GM19463 (cell line): ENCODE data around the gene SUCNR1.
"Not testable (repeated sequence)": the region's sequence is repeated elsewhere in the genome, so short reads cannot be mapped to it uniquely, and the experiment has no call there.

ENCODE experiments used
- ATAC-seq: cut with Tn5 transposase; IDR thresholded peaks from one replicate; pipeline ENCODE4 v1.9.1; 2021; ENCODE audit warnings: mild to moderate bottlenecking, moderate library complexity; ENCODE audit not compliant: unreplicated experiment

SUCNR1 gene

GRCh38 chr3:151873398-151873797, at the start of gene SUCNR1:
SUCNR1 (plus strand) TSS chr3:151873643; CDS start chr3:151879893, 6,250 bp downstream.
- ATAC-seq = no peak

DNA sequence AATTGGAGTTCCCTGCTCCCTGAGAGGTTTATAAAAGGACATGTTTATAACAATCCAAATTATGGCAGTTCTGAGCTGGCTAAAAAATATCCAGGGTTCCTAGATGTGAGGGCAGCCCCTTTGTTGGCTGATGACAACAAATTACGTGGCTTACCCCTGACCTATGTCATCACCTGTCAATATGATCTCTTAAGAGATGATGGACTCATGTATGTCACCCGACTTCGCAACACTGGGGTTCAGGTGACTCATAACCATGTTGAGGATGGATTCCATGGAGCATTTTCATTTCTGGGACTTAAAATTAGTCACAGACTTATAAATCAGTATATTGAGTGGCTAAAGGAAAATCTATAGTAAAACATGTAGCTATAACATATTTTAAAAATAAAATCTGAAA, 45.6 kb upstream of the SUCNR1 start:
- no peak for ATAC-seq

- ATAC-seq = no peak
Measured at GRCh38 chr3:151835751-151836525, 37.5 kb upstream of the SUCNR1 start.

- no peak for ATAC-seq
Measured at GRCh38 chr3:151837057-151837456, 36.4 kb upstream of the SUCNR1 start.

DNA sequence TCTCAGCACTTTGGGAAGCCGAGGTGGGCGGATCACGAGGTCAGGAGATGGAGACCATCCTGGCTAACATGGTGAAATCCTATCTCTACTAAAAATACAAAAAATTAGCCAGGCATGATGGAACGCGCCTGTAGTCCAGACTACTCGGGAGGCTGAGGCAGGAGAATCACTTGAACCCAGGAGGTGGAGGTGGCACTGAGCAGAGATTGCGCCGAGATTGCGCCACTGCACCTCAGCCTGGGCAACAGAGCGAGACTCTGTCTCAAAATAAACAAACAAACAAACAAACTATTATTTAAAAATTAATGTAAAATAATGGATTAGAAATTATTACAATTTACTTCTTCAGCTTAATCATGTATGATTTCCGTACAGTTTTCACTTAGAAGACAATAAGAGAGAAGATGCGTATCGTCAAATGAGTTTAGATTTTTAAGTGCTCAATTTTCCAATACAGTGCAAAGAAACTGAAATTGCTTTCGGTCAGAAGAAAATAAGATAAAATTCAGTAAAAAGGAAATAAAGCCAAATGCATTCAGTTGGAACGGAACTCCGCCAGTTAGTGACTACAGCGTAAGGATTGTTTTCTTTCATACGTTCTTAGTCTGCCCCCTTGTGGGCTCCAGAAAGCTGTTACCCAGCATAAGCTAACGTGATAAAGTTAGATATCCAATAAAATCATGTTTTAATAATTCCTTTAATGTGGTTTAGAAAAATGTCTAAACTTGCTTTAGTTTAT, 34.7 kb upstream of the SUCNR1 start:
- peak; percentile 85 for ATAC-seq

- ATAC-seq = no peak
Measured at GRCh38 chr3:151839313-151839631, 34.2 kb upstream of the SUCNR1 start.

- no peak for ATAC-seq
Measured at GRCh38 chr3:151841801-151842200, 31.6 kb upstream of the SUCNR1 start.

DNA sequence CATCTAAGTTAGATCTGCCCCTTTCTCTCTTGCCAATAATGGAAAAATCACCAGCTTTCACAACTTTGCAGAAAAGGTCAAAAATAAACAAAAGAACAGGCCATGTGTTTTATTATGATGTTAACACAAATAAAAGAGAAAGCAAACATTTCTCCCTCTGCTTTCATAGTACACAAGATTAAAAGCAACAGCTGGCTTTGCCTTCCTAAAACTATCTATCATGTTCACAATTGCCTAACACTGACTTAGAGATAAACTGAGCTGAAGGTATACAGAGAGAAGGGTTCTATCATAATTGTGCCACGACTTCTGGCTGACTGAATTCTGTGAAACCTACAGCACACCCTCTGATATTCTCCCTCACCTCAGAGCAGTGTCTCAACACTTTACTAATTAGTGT, 30.2 kb upstream of the SUCNR1 start:
- ATAC-seq = no peak

DNA sequence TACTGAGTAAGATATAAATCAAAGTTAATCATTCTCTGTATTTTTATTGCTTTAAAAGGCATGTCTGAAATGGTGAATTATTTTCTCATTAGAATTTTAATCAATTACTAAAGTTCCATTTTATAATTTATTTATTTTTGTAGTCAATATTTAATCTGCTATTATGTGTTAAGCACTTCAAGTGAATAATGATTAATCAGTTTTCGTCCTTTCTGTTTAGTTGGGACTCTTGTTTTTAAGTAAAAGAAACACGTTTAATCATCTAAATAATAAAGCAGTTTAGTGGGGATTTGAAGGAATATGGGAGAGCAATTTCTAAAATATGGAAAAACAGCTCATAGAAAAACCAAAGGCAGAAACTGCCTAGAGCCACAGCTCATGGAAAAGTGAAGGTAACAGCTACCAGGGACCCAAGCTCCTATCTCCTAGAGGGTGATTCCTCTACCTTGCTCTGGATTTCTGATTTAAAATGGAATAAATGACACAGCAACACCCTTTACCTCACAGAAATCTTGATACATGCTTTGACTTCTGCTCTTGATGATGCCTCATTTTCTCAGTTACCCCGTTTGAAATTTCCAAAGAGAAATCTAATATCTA, 28.0 kb upstream of the SUCNR1 start:
- ATAC-seq = no peak

DNA sequence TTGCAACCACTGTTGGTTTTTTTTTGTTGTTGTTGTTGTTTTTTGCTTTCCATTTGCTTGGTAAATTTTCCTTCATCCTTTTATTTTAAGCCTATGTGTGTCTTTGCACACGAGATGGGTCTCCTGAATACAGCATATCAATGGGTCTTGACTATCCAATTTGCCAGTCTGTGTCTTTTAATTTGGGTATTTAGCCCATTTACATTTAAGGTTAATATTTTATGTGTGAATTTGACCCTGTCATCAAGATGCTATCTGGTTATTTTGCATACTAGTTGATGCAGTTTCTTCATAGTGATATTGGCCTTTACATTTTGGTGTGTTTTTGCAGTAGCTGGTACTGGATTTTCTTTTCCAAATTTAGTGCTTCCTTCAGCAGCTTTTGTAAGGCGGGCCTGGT, 23.4 kb upstream of the SUCNR1 start:
- not testable (repeated sequence) for ATAC-seq

DNA sequence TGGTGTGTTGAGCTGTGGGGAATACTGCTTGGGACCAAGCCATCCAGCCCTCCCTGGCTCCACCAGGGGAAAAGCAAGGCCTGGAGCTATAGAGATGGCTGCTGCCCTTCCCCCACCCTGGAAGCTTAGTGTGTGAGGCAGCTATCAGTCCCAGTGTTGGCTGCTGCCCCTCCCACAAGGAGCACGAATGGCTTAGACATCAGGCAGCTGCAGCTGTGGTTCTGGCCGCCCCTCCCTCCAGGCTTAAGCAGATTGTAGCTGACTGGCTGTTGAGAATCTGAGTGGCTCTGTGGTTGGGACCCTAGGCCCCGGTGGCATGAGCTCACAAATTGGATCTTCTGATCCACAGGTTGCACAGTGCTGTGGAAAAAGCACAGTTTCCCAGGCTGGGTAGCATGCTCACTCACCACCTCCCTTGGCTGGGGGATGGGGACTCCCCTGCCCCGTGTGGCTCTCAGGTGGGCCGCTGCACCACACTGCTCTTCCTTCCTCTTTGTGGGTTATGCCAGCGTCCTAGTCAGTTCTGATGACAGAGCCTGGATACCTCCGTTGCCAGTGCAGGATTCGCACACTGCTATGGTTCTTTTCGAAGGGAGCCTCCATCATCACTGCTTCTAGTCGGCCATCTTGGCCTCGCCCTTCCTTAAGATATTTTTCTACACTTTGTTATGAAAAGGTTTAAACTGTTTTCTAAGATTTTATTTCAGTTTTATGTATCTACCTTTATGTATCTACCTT, 21.2 kb upstream of the SUCNR1 start:
- ATAC-seq = no peak

DNA sequence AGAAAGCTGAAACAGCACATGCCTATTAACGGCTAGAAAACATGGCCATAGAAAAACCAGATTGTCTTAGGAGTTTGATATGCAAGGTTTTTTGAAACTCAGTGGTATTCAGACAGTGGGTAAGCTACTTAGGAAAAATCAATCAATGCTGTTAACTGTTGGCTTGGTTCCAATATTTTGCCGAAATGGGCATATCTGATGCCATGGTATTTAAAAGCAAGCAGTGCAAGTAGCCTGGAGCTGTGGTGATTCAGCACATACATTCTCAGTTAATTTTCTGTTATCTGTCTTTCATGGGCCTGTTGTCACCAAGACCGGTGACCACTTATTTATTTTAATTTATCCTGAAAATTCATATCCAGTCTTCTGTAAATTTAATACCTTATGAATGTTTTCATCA, 17.3 kb upstream of the SUCNR1 start:
- no peak for ATAC-seq

GRCh38 chr3:151856641-151857040, 16.8 kb upstream of the SUCNR1 start:
- ATAC-seq = no peak

DNA sequence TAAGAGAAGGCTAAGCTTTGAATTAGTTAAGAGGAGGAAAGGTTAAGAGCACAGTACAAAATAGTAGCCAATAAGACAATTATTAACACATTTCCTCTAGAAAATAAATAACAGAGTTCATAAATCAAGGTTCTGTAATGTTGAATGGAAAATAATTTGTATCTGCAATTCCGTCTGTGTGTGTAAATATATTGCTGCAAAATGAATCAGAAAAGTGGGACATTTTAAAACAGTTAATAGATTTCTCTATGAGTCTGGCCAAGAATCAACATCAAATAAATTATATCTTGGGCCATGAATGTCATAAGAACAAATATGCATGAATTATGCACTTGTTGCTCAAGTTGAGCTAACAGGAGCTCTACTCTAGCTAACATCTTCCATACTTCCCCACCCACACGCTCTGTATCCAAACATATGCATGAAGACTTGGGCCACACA, 14.2 kb upstream of the SUCNR1 start:
- ATAC-seq = no peak

DNA sequence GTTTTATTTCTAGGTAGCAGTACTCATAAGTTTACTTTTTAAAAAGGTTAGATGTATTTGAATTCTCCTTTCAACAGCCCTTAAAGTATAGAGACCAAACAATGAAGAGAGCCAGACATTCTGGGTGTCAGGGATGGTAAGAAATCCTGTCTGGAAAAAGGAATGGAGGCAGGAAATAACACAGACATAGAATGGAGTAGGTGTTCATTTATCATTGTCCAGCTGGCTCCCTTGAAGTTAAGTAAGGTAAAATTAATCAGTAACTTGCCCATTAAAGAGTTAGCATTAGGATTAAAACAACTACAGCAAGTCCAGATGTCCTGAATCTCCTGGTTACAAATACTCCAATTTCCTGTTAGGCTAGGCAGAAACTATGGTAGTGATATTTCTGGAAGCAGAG, 13.5 kb upstream of the SUCNR1 start:
- no peak for ATAC-seq

GRCh38 chr3:151863611-151864010, 9.8 kb upstream of the SUCNR1 start:
- no peak for ATAC-seq

DNA sequence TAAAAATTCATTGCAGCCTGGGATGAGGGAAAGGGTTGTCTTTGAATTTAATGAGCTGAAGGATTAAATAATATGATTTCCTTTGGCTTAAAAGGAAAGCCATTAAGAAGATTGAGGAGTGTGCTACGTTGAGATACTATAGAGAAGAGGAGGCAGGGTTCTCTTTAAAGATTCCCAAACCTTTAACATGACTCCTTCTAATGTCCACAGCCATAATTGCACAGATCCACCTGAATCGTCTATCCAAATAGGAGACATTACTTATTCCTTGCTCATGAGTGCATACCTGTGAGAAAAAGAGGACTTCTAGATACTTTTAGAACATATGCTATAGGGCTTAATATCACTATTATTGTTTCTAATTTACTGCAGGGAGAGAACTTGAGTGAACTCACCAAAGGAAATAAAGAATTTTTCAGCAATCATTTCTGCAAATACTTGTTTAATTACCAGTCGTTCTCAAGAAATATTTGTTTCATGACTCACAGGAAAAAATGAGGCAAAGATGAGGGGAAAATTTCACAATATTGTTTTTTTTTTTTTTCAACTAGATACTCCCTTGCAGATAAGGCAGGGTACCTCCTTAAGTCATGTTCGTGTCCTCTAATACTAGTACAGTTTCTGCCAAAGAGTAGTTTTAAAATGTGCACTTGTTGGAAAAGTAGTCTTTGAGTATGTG, 8.9 kb upstream of the SUCNR1 start:
- no peak for ATAC-seq

DNA sequence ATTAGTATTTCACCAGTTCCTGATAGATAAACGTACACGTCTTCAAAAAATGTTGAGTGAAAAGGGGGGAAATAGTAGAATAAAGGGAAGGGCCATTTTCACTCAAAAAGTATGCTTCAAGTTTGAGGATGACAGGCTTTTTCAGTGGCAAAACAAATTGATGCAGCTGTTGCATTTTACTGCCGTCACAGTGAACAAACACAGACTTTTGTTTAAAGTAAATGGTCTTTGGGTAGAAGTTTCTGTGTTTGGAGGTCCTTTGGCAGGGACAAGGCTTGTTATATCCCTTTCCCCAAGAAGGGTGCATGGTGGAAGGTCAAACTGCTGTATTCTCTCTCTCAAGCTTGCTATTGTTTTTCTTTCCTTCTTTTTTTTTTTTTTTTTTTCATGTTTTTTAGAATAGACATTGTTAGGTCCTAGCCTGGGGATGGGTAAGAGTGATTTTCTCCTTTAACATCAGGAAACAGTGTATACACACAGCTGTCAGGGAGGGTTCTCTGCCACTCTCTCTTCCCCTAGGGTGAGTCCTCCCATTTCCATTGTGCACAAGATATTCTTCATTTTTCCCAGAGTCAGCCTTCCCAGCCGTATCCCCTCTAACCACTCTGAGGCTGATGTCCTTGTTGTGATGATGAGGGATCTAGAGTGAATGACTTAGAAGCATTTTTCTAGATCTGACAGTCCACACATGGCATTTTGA, 6.6 kb upstream of the SUCNR1 start:
- no peak for ATAC-seq

DNA sequence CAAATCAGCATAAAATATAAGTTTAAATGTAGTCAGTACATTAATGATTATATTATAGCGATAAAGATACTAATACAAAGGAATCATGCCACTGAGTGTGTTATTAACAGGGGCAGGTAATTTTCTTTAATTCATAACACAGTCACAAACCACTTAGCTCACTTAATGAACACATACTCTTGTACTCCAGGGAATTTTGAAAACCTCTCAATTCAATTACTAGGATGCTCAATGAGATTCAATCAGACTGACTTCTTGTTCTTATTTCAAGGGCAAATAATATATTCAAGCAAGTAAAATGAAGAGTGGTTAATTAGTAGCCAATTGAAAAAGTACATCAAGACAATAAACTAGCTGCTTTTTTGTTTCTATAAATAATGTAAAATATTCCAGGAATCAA, 5.8 kb upstream of the SUCNR1 start:
- ATAC-seq = no peak

- ATAC-seq = no peak
Measured at GRCh38 chr3:151869181-151869580, 4.3 kb upstream of the SUCNR1 start.
